Panc1 (cell line): ENCODE measurements around the gene AMPD1. TPM values are rescaled to one million over a fixed set of nuclear protein-coding genes. Genes with fewer than 3 reads are reported as not detected.

Source experiments
- ATAC-seq: fragments of 200-7000 bp; cut with Tn5 transposase; 2 replicates; pipeline ENCODE4 v1.9.1; 2020; ENCODE audit warnings: mild to moderate bottlenecking, moderate library complexity
- BruUV-seq: library from RNA; stranded (reverse); fragments of 400-500 nt; replicated peaks from 2 replicates; lab custom pipeline; 2021; lab: Mats Ljungman, UMichigan
- CTCF ChIA-PET: fragments of 300-600 bp; sonication (Branson Sonifier 250); formaldehyde crosslinking; loops from one replicate; lab custom pipeline; 2022; ENCODE audit warnings: antibody characterized with exemption; lab: Charles Lee
- POLR2A ChIA-PET: fragments of 300-600 bp; sonication (Branson Sonifier 250); formaldehyde crosslinking; loops from one replicate; lab custom pipeline; 2022; ENCODE audit warnings: antibody characterized with exemption; lab: Charles Lee
- DNase-seq: peaks from one replicate; pipeline ENCODE4 v3.0.0-alpha.2; 2010; ENCODE audit warnings: low read depth, low spot score
- H3K27ac ChIP-seq: 2 replicates; pipeline ENCODE4 v1.5.1; 2011; ENCODE audit warnings: mild to moderate bottlenecking, low read length, inconsistent platforms
- H3K27me3 ChIP-seq: fragments of 200-500 bp; sonication (Bioruptor generic); 2 replicates; pipeline ENCODE4 v1.6.0; 2014; ENCODE audit warnings: low read length, inconsistent platforms; ENCODE audit not compliant: control insufficient read depth, insufficient read depth
- H3K36me3 ChIP-seq: fragments of 200-500 bp; sonication (Bioruptor generic); 2 replicates; pipeline ENCODE4 v1.5.1; 2014; ENCODE audit warnings: inconsistent platforms, mild to moderate bottlenecking, low read length, moderate library complexity; ENCODE audit not compliant: control insufficient read depth, insufficient read depth
- H3K4me1 ChIP-seq: 2 replicates; pipeline ENCODE4 v1.5.1; 2011; ENCODE audit warnings: inconsistent platforms, mild to moderate bottlenecking, low read length, moderate library complexity; ENCODE audit not compliant: control insufficient read depth, insufficient read depth
- H3K4me3 ChIP-seq, 2 experiments: 2 replicates each; pipeline ENCODE4 v1.5.1; 2011 to 2012; ENCODE audit warnings: low read depth in 2 of 2, low read length in 2 of 2, mild to moderate bottlenecking in 2 of 2, inconsistent platforms in 1 of 2, moderate library complexity in 1 of 2
- H3K9me3 ChIP-seq: fragments of 200-500 bp; sonication (Bioruptor generic); 2 replicates; pipeline ENCODE4 v1.5.1; 2014; ENCODE audit warnings: low read depth, mild to moderate bottlenecking, inconsistent platforms, low read length, moderate library complexity; ENCODE audit not compliant: control insufficient read depth, insufficient read depth
- CTCF ChIP-seq: fragments of 450-650 bp; IDR thresholded peaks from 2 replicates; pipeline ENCODE4 v1.5.1; 2017; ENCODE audit warnings: mild to moderate bottlenecking
- POLR2AphosphoS5 ChIP-seq: IDR thresholded peaks from 2 replicates; pipeline ENCODE4 v1.6.1; 2012; ENCODE audit warnings: mild to moderate bottlenecking, low read depth, low read length, moderate library complexity
- REST ChIP-seq, 2 experiments: IDR thresholded peaks; 2 replicates each; pipeline ENCODE4 v1.6.1; 2011 to 2012; ENCODE audit warnings: low read depth in 2 of 2, control low read depth in 1 of 2, low read length in 1 of 2, mild to moderate bottlenecking in 1 of 2, moderate library complexity in 1 of 2; ENCODE audit not compliant: insufficient read depth in 1 of 2
- SIN3A ChIP-seq: IDR thresholded peaks from 2 replicates; pipeline ENCODE4 v1.6.1; 2012; ENCODE audit warnings: low read depth, mild to moderate bottlenecking, low read length, moderate library complexity, borderline replicate concordance; ENCODE audit not compliant: insufficient read depth
- TCF7L2 ChIP-seq: IDR thresholded peaks from 2 replicates; pipeline ENCODE4 v1.6.1; 2011; ENCODE audit warnings: mild to moderate bottlenecking, low read depth, low read length, inconsistent platforms
- in situ Hi-C: cut with HindIII; loops from 2 replicates; pipeline ENCODE4 v1.10.0; 2016; ENCODE audit warnings: low sequenced_read_pairs, low pct_unique_long_range_greater_than_20kb
- intact Hi-C: fragments of 100-400 bp; cut with micrococcal nuclease; formaldehyde crosslinking; loops from one replicate; pipeline ENCODE4 v1.10.0; 2022; ENCODE audit not compliant: unreplicated experiment
- total RNA-seq: library from RNA; stranded (reverse); gene quantifications from one replicate; pipeline ENCODE4 v1.2.1, GENCODE V29; 2021; ENCODE audit not compliant: unreplicated experiment

AMPD1 gene
- total RNA-seq, 1 experiment from 2014 or later, result not detected

GRCh38 chr1:114725230-114725629 lies 29.9 kb upstream of the AMPD1 start:
- ChIA-PET POLR2A (no interaction called here), CTCF (no interaction called here)
- no peaks in the 10 kb centered on the region for H3K9me3 ChIP-seq
- H3K27ac ChIP-seq, result no peak overlapping the region
- H3K27me3 ChIP-seq, result no peaks in the 10 kb centered on the region
- H3K4me1 ChIP-seq, result no peaks in the 10 kb centered on the region
- H3K36me3 ChIP-seq, result peaks cover 55% of the 10 kb centered on the region
- no peak overlapping the region for H3K4me3 ChIP-seq
- no TSS peak for BruUV-seq
- DNase-seq, result no peak
- intact Hi-C loops, result no loop called here
- TF ChIP-seq POLR2AphosphoS5, result no peak
- no peak for TF ChIP-seq CTCF
- no peak for TF ChIP-seq TCF7L2
- TF ChIP-seq SIN3A, result no peak
- no peak for ATAC-seq
- in situ Hi-C loops, result no loop called here

- ATAC-seq, result no peak
- DNase-seq, result no peak
- intact Hi-C loops (no loop called here), in situ Hi-C loops (no loop called here)
- BruUV-seq, result no TSS peak
- ChIA-PET CTCF (no interaction called here), POLR2A (no interaction called here)
- no peaks in the 10 kb centered on the region for H3K4me1 ChIP-seq
- no peak overlapping the region for H3K27ac ChIP-seq
- H3K4me3 ChIP-seq, result no peak overlapping the region
- H3K36me3 ChIP-seq, result peaks cover 59% of the 10 kb centered on the region
- no peaks in the 10 kb centered on the region for H3K27me3 ChIP-seq
- no peak for TF ChIP-seq POLR2AphosphoS5
- TF ChIP-seq SIN3A, result no peak
- no peak for TF ChIP-seq REST (IDR thresholded peaks at IDR 0.05; ENCODE audit: insufficient read depth in 1 of 2, low read depth in 2 of 2, low read length in 1 of 2)
- no peak for TF ChIP-seq CTCF
- no peak for TF ChIP-seq TCF7L2
- no peaks in the 10 kb centered on the region for H3K9me3 ChIP-seq
Measured at GRCh38 chr1:114723915-114724314, 28.6 kb upstream of the AMPD1 start.
